Esophagus muscularis mucosa (tissue), 4 donors: ENCODE data around the gene PRRC2B.

Experiments
- CTCF ChIP-seq, 3 experiments: fragments of 200-600 bp in 2 of 3; fragments of 450-650 bp in 1 of 3; sonication (generic) in 2 of 3; IDR thresholded peaks; one replicate each; pipeline ENCODE4 v1.5.1; 2017 to 2019; ENCODE audit warnings: antibody characterized with exemption in 3 of 3, mild to moderate bottlenecking in 2 of 3, moderate library complexity in 1 of 3
- EP300 ChIP-seq: sonication (generic); formaldehyde crosslinking; IDR thresholded peaks from one replicate; pipeline ENCODE4 v1.6.1; 2017; ENCODE audit warnings: antibody characterized with exemption
- POLR2A ChIP-seq: fragments of 450-650 bp; IDR thresholded peaks from one replicate; pipeline ENCODE4 v1.6.1; 2017; ENCODE audit warnings: antibody characterized with exemption, moderate library complexity, mild to moderate bottlenecking, low read depth
- POLR2AphosphoS5 ChIP-seq, 2 donors: sonication (generic); formaldehyde crosslinking; IDR thresholded peaks; one replicate each; pipeline ENCODE4 v1.6.1; 2017; ENCODE audit warnings: antibody characterized with exemption in 2 of 2

GRCh38 chr9:131426545-131426944 lies 32.7 kb downstream of the PRRC2B start:
- TF ChIP-seq CTCF (IDR thresholded peaks at IDR 0.05) (no peak), POLR2AphosphoS5 (IDR thresholded peaks at IDR 0.05) (no peak), POLR2A (no peak), EP300 (no peak)
